ENCODE data around the gene AKNA.

Gene AKNA

GRCh38 chr9:114387680-114388356 lies at the start of gene AKNA:
Gene AKNA (minus strand): TSS chr9:114387982. CDS start chr9:114381333, 6,649 bp downstream.
- TF ChIP-seq CTCF (conservative IDR thresholded peaks at IDR 0.05) = no peak
- peak within 1 kb of the TSS; percentile 62 for H3K27ac ChIP-seq

DNA sequence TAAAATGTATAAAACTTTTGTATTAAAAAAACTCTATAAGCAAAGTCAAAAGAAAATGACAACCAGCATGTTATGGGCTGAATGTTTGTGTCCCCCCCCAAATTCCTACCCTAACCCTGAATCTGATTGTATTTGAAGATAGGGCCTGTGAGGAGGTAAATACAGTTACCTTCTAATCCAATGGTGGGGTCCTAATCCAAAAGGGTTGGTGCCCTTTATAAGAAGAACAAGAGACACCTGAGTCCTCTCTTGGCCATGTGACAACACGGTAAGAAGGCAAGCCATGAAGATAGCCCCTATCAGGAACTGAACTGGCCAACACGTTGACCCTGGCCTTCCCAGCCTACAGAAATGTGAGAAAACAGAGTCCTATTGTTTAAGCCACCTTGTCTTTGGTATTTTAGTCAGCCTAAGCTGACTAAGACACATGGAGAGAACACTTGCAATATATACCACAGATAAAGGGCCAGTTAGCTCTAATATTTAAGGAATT lies 49.7 kb upstream of the AKNA start:
- no peak for TF ChIP-seq CTCF (conservative IDR thresholded peaks at IDR 0.05)
- no peak overlapping the region for H3K27ac ChIP-seq

GRCh38 chr9:114434878-114435311 lies 47.1 kb upstream of the AKNA start:
- peak; percentile 94 for TF ChIP-seq CTCF (conservative IDR thresholded peaks at IDR 0.05)
- H3K27ac ChIP-seq = no peak overlapping the region; the same call in 1 of the 2 replicates

- H3K27ac ChIP-seq = no peak overlapping the region
- TF ChIP-seq CTCF (conservative IDR thresholded peaks at IDR 0.05) = no peak
These were observed 46.0 kb upstream of the AKNA start for GRCh38 chr9:114433720-114434255.

DNA sequence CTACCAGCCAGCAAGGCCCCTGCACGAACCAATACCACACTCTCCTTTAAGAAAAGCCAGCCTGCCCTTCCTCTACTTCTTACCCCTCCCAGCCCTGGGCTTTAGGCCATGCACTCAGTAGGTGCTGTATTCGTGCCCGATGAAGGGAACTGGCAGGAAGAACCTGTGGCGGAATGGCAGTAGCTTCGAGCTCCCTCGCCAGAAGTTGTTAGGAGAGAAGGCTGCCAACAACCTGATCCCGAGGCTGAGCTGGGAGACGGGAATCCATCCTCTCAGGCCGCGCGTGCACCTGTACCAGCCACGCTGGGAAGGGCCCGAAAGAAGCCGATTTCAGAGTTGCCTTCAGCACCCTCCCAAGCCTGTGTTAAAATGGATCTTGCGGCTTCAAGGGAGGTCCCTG lies 45.3 kb upstream of the AKNA start:
- no peak overlapping the region for H3K27ac ChIP-seq
- TF ChIP-seq CTCF (conservative IDR thresholded peaks at IDR 0.05) = no peak

GRCh38 chr9:114432323-114433067 lies 44.7 kb upstream of the AKNA start:
- H3K27ac ChIP-seq = no peak overlapping the region
- no peak for TF ChIP-seq CTCF (conservative IDR thresholded peaks at IDR 0.05)

GRCh38 chr9:114431770-114432169 lies 44.0 kb upstream of the AKNA start:
- no peak for TF ChIP-seq CTCF (conservative IDR thresholded peaks at IDR 0.05)

More at GRCh38 chr9:114431770-114432169, 44.0 kb upstream of the AKNA start:
- no peak overlapping the region for H3K27ac ChIP-seq
